HG03520 (cell line): ENCODE data around the gene CDC14C.
"Not testable (repeated sequence)": the region's sequence is repeated elsewhere in the genome, so short reads cannot be mapped to it uniquely, and the experiment has no call there.

Experiments
- ATAC-seq: cut with Tn5 transposase; IDR thresholded peaks from one replicate; pipeline ENCODE4 v1.9.1; 2021; ENCODE audit warnings: mild to moderate bottlenecking, moderate library complexity; ENCODE audit not compliant: unreplicated experiment

The CDC14C gene

DNA sequence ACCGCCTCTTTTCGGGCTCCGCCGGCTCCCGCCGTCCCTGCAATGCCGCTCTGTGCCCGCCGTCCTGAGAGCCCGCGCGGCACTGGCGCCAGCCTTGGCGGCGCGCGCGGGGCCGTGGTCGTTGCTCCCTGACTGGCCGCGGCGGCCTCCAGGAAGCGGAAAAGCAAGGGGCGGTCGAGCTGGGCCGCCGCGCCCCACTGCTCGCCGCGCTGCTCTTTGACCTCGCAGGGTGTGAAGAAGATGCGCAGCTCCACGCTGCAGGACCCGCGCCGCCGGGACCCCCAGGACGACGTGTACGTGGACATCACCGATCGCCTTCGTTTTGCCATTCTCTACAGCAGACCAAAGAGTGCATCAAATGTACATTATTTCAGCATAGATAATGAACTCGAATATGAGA is at the start of gene CDC14C:
Gene CDC14C, plus strand, starts transcription at position 115 of the 400 bp plus-strand sequence. Its CDS starts 126 bp downstream, at position 241.
- ATAC-seq = no peak

DNA sequence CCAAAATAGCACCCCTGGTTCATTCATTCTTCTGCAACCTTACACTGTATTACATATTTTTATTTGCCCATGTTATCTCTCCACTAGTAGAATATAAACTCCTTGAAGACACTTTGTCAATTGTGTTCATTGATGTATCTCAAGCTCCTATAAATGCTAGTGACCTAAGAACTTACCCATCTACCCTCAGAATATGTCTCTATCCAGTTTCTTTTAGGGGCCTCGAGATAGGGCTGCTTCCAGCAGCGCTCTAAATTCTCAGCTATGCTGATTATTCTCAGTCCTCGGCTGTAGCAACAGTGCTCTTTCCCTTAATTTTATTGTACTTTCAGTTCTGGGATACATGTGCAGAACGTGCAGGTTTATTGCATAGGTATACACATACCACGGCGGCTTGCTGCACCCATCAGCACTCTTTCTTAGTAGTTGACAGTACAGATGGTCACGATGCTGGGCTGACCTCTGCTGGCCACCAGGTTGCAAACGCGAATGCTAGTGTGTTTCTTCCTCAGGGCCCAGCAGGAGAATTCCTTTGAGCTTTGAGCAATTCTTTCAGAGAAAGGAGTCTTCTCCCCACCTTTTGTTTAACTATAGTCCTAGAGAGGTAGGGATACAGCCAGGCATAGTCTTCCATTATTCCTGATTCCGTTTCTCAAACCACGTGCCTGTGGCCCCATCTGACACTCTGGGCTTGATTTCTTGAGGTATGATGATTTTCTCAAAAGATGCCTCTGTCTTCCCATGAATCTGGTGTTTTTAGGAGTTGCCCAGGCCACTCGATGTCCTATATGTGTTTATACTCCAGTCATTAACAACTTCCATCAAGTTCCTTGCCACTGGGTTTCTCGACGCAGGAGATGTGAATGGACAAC is 49.1 kb upstream of the CDC14C start:
- no peak for ATAC-seq

DNA sequence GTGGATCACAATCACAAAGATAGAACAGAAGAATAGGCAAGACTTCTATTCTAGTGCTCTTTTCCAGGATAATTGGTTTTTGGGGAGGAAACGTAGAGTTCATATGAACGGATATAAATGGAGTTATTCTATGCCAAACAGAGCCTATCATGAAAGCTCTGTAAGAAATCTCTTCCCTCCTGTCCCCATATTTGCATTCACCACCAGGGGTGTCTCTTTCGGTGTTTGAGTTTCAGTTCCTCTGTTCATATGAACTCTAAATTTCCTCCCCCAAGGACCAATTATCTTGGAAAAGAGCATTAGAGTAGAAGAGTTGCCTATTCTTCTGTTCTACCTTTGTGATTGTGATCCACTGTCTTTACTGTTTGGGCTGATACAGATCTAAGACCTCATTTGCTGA is 48.3 kb upstream of the CDC14C start:
- ATAC-seq = no peak

DNA sequence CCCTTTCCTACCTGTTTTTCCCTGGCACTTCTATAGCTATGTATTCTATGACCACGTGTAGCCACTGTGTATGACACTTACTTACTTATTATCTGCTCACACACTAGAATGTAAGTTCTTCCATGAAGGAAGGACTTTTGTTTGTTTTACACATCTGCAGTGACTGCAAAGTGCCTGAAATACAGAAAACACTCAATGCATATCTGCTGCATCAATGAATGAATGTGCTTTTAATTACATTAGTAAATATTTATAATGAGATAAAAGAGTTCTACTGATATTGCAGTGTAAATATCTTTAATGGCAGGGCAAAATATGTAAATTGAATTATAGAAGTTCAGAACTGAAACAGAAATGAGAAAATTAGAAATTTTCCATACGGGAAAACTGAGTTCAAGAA is 43.5 kb upstream of the CDC14C start:
- ATAC-seq = no peak

DNA sequence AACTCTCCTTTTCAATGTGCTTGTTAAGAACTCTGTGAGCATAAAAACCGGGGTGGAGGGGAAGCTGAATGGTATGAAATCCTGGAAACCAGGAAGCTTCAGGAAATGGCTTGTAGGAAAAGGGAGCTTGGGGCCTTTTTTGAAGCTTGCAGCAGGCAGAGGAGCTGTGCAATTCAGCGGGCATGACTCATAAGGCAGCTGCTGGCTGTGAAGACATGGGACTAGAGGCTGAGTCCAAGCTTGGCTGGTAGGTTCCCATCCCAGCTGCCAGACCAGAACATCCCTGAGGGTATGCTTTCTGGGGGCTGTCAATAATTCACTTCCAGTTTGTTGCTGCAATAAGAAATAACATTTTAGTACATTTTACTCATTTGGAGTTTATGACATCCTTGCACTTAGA is 36.8 kb upstream of the CDC14C start:
- no peak for ATAC-seq

DNA sequence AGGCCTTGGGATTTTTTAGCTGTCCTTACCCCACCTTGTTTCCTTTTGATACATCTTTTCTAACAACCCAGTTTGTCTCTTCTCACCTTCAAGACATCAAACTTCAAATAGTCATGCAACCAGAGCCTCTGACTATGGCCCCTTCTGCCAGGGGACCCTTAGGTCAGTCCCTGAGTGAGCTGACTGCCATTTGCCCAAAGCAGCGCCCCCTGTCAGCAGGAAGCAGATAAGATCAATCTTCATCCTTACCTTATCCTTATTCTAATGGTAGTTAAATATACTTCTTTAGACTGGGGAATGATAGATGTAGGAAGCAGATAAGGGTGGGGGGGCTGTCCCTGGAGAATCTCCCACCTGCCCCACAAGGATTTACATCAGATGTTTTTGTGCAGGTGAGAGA is 29.8 kb upstream of the CDC14C start:
- ATAC-seq = no peak

DNA sequence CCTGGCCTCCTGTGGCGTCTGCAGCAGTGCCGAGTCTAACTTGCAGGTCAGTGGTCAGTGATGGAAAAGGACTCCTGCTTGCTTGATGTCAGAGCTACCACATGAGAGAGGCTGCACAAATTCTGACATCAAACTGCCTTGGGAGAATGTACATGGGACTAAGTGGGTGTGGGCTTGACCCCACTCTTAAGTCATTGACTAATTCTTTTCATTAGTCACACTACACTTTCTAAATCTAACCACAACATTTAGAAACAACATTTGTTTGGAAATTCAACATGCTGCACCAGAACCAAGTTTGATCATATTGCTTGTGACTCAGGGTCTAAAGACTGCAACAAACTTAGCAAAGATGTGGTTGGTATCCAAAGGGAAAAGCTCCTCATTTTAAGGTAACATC is 24.4 kb upstream of the CDC14C start:
- ATAC-seq = no peak

DNA sequence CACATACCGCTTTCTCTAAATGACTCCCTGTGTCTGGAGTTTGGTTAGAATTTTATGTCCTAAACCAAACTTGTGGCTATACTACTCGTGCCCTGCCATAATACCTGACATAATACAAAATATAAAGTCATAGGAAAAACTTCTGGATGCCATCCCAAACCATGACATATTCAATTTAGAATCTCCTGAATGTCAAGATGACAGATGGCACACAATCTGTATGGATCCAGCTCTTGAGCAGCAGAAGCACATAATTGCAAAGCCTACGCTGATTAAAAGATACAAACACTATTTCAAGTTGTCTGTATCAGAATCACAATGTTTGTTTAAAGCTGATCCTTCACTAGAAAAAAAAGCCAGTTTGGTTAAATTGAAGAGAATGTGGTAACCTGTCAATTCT is 22.4 kb upstream of the CDC14C start:
- no peak for ATAC-seq

DNA sequence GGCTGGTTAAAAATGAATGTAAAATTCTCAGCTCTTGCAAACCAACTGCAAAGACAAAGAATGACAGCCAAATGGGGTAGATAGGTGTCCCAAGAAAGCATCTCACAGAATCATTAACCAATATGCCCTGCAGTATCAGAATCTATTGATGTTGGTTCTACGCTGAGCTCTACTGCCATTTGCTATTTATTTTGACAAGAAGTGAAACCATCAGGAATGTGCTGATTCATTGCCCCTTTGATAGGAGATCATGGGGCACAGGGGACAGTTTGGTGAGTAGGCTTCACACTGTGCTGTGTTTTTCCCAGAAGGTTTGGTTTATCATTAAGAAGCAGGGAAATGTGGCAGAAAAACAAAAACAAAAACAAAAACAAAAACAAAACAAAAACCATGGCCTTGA is 19.4 kb upstream of the CDC14C start:
- no peak for ATAC-seq

DNA sequence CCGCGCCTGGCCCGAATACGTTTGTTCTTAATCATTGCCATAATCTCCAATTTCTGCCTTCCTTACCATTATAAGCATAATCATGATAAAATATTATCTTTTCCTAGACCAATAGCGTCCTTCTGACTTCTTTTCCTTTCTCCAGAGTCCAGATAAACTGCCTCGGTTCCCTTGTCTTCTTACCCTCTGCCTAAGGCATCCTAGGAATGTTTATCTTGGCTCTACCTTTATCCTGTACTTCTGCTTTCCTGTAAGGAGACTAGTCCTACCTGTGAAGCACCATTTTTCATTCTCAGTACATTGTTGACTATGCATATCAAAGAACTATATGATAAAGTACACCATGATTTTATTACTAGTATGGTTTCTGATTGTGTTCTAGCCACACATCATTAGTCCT is 18.7 kb upstream of the CDC14C start:
- ATAC-seq = not testable (repeated sequence)

DNA sequence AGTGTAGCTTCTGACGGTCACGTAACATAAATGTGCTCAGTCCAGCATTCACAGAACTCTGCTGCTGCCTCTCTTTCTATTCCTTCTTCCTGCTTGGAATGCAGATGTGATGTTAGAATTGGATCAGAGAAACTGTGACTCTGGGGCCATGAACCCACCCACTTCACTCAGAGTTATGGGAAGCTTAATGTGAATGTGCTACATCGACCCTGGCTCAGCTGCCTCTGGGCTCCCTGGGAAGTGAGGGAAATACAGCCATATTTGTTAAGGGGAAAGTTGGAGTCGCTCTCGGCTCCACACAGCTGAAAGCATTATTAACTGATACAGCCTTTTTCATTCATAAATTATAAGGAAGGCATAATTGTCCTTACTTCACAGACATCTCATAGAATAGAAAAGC is 14.5 kb upstream of the CDC14C start:
- ATAC-seq = not testable (repeated sequence)

DNA sequence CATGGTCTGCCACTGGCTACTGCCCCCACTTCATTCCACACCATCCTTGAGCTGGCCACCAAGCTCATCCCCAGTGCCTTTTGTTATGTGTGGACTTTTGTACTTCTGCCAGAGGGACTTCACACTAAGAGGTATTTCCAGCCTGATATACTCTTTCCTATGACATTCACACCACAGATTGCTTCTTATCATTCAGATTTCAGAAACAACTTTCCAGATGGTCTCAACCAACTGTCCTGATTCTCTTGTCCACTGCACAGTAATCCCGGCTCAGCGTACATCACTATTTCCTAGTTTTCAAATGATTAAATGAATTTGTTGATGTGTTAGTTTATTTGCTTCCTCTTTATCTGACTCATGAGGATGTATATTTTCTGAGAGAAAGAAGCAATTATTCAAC is 7.1 kb downstream of the CDC14C start:
- ATAC-seq = no peak

DNA sequence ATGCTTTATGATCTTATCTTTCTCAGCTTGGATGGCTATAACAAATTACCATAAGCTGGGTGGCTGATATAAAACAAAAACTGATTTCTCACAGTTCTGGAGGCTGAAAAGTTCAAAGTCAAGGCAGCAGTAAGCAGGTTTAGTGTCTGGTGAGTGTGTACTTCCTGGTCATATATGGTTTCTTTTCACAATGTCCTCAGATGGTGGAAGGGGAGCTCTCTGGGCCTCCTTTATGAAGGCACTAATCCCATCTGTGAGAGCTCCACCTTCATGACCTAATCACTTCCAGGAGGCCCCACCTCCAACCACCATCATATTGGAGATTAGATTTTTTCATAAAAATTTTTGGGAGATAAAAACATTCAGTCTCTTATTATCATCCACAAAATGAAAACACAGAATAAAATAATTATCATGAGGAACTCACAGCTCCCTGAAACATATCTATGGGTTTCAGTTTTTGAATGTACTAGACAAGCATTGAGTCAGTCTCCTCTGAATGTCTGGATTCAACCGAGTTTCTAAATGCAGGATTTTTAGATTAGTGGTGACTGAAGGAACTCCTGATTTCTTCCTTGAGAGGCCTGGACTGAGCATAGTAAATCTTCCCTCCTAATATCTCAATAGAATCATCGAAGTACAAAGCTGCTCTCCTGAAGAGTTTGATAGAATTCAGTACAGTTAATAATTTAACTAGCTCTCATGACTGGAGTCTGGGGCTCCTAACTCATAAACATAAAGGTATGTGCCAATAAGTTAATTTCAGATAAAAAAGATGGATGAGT is 8.0 kb downstream of the CDC14C start:
- ATAC-seq = no peak

DNA sequence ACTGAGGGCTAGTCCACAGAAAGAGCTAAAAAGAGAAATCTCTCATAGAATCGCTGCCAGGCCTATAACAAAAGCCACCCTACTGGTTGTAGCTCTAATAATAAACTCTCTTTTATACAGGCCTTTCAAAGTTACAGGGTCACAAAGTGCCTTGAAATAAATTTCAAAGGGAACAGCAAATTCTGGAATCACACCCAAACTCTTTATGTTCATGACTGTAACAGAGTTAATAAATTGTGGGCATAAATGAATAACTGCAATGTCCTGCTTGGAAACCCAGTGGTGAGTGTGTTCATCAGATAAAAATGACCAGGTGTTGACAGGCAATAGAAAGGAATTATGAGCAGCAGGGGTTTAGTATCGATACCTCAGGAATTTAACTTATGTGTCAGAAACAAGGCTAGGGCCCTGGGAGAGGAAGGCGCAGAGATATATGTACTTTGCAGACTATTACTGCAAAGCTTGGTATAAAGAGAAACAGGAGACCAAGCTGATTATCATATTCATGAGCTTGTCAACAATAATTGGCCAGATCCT is 9.3 kb downstream of the CDC14C start:
- no peak for ATAC-seq

DNA sequence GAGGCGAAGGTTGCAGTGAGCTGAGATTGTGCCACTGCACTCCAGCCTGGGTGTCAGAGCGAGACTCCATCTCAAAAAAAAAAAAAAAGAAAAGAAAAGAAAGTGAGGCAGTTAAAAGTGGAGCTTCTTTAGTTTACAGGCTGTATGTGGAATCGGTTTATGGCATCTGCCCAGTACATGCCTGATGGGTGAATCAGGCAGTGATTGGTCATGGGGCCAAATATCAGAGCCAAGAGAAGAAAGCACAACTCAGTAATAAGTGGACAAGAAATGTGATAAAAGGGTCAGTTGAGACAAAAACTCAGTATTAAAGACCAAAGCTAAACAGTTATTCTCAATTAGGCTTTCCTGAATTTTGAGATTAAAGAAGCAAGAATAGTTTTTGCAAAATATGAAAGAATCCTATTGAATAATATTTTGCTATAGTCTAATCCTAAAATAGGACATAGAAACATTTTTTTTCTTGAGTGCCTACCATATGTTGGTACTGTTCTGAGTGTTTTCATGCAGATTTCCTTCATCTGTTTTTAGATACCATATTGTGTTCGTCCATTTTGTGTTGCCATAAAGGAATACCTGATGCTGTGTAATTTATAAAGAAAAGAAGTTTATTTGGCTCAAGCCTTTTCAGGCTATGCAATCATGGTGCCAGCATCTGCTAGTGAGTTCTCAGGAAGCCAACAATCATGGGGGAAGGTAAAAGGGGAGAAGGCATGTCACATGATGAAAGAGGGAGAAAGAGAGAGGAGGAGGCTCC is 14.4 kb downstream of the CDC14C start:
- ATAC-seq = no peak

DNA sequence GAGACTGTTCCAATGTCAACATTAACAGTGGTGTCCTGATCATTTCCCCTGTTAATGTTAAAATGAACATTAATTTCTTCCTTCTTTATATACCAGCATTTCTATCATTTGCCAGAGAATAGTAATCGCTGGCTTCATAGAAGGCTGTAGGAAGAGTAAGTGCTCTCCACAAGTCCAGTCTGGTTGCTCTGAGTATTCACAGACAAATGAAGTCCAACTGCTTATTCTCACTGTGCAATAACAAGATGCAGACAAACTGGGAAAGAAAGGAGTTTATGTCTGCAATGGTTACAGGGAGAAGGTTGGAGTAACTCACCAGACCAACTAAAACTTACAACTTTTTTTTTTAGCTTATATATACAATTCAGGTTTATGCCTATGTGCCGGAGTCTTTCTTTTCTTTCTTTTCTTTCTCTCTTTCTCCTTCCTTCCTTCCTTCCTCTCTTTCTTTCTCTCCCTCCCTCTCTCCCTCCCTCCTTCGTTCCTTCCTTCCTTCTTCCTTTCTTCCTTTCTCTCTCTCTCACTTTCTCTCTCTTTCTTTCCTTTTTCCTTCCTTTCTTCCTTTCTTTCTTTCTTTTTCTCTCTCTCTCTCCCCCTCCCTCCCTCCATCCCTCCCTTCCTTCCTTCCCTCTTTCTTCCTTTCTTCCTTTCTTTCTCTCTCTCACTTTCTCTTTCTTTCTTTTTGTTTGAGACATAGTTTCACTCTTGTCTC is 19.1 kb downstream of the CDC14C start:
- ATAC-seq = no peak

DNA sequence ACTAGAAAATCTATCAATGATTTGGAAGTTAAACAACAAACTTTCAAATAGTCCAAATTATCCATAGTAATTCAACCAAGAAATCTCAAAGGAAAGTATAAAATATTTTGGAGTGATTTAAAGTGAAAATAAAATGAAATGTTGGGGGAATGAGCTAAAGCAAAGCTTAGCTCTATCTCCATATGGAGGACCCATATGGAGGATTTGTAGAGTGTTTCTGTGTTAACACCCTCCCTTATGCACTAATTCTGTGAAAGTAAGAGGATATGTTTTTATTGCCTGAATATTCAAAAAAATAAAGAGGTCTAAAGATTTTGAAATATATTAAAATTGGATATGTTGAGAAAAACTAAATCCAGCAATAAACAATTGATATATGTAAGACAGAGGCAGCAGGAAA is 31.6 kb downstream of the CDC14C start:
- ATAC-seq = no peak

DNA sequence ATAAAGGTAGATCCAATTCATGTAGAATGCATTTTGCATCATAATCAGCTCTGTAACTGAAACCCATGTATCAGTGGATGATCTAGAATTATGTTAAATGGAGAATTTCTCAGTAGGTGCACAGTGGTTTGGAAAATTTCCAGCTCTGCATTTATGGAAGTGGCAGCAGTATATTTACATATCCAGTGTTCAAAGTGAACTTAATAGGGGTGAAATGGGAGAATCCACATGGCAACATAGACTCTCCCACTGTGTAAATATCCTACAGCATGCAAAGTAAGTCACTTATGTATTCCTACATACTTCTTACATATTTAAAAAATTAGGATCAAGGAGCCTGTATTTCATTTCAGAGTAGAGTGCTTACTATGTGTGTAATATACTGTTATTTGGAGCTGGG is 35.3 kb downstream of the CDC14C start:
- ATAC-seq = no peak

DNA sequence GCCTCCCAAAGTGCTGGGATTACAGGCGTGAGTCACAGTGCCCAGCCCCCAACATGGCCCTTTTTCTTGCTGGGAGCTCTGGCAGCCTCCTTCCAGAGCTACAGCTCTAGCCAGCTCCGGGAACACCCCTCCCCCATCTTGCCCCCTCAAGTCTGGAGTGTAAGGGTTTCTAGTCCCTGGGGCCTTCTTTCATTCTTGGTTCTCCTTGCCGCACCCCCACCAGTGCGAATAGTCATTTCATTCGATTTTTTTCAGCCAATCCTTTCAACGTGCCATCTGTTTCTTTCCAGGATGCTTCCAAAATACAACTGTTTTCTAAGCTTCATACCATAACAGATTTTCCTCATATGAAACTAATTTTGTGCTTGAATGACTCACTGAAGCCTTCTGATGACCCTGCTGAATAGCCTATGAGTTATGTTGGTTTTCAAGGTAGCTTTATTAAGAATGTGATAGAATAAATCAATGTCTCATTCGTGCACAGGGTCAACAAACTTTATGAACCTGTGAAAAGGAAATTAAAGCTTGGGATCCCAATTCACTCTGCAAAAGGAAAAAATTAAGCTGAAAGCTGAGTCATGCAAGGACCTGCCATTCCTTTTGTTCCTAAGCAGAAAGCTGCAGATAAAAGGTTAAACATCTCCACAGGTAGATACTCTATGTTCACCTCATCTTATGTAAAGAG is 38.6 kb downstream of the CDC14C start:
- no peak for ATAC-seq

DNA sequence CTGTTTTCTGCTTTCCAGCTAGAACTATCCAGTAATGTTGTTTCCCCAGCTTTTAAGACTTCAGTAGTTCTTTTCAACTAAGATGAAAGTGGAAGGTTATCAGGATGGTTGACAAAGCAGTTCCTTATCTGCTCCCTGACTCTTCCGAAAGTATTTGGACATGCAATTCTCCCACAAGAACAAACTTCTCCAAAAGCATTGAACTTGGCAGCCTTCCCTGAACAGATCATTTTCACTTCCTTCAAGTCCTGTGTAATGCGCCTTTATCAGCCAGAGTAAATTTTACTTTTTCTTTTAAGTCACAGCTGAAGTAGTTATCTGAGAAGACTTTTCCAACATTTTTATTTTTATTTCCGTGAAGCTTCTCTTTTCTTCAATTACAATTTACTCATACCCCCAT is 39.7 kb downstream of the CDC14C start:
- ATAC-seq = no peak
